ENCODE data around the gene RACK1. TPM values are rescaled to one million over a fixed set of nuclear protein-coding genes. Genes with fewer than 3 reads are reported as not detected.

RACK1 gene
- total and polyA plus RNA-seq, 2 of the 13 experiments (the other 11 are each of a cell fraction or from before 2014, with no cell fraction given), result 2,514 to 6,141 TPM

DNA sequence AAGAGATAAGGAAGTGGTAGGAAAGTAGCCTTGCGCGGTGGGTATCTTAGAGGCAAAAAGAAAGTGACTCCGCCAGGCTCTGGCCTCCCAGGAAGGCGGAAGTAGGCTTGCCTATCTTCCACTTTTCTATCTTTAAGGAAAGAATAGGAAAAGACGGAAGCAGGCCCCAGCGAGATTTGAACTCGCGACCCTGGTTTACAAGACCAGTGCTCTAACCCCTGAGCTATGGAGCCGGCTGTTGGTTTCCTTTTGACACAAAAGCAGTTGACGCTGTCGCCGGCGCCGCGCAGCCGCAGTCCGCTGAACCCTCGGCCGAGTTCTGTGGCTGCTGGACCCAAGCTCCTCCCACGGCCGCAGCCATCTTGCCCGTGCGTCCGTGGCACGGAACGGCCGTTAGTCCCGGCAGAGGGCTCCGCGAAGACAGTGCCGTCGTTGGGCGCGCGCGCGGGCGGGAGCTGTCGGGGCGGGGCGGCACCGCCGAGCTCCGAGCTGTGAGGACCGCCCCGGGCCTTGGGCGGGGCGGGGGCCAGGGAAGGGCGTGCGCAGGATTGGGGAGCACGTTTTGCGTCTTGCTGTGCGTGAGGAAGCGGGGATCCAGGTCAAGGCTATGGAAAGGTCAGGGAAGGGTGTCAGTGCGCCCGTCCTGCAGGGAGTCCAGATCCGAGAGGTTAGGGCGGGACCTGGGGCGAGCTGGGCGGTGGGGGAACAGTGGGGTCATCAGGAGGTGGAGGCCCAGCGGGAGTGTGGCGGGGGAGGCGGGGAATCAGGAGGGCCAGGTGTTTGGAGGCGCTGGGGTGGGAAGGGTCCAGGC, 52.0 kb downstream of the RACK1 start (continued):
- TF ChIP-seq PAX8 (CRISPR knock-in tag; IDR thresholded peaks at IDR 0.05; ENCODE audit: borderline replicate concordance) (no peak), ARNTL (CRISPR knock-in tag; IDR thresholded peaks at IDR 0.05) (peak; percentile 64; the same call in 1 of the 2 replicates), KAT8 (CRISPR knock-in tag; IDR thresholded peaks at IDR 0.05) (peak; percentile 62), YEATS4 (CRISPR knock-in tag; IDR thresholded peaks at IDR 0.05; ENCODE audit: borderline replicate concordance) (peak; percentile 81), ZNF746 (CRISPR knock-in tag; IDR thresholded peaks at IDR 0.05) (peak; percentile 18; the same call in 1 of the 2 replicates), ZNF143 (CRISPR knock-in tag; IDR thresholded peaks at IDR 0.05) (no peak; the same call in 1 of the 2 replicates), NR2F2 (IDR thresholded peaks at IDR 0.05; ENCODE audit: borderline replicate concordance, low read depth) (0 out of 2 replicates have a peak, but pooled peaks have one; percentile 40), ZNF160 (CRISPR knock-in tag; IDR thresholded peaks at IDR 0.05) (peak; percentile 76), ZNF646 (CRISPR knock-in tag; IDR thresholded peaks at IDR 0.05) (peak; percentile 61; the same call in 1 of the 2 replicates), ZFP41 (CRISPR knock-in tag; IDR thresholded peaks at IDR 0.05; ENCODE audit: borderline replicate concordance) (no peak), KLF15 (CRISPR knock-in tag; IDR thresholded peaks at IDR 0.05; ENCODE audit: borderline replicate concordance) (0 out of 2 replicates have a peak, but pooled peaks have one; percentile 26), ZNF549 (CRISPR knock-in tag; IDR thresholded peaks at IDR 0.05) (no peak), ZNF44 (CRISPR knock-in tag; IDR thresholded peaks at IDR 0.05) (no peak)
- TF ChIP-seq, protein P1, sequence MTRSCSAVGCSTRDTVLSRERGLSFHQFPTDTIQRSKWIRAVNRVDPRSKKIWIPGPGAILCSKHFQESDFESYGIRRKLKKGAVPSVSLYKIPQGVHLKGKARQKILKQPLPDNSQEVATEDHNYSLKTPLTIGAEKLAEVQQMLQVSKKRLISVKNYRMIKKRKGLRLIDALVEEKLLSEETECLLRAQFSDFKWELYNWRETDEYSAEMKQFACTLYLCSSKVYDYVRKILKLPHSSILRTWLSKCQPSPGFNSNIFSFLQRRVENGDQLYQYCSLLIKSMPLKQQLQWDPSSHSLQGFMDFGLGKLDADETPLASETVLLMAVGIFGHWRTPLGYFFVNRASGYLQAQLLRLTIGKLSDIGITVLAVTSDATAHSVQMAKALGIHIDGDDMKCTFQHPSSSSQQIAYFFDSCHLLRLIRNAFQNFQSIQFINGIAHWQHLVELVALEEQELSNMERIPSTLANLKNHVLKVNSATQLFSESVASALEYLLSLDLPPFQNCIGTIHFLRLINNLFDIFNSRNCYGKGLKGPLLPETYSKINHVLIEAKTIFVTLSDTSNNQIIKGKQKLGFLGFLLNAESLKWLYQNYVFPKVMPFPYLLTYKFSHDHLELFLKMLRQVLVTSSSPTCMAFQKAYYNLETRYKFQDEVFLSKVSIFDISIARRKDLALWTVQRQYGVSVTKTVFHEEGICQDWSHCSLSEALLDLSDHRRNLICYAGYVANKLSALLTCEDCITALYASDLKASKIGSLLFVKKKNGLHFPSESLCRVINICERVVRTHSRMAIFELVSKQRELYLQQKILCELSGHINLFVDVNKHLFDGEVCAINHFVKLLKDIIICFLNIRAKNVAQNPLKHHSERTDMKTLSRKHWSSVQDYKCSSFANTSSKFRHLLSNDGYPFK (CRISPR knock-in tag; IDR thresholded peaks at IDR 0.05; ENCODE audit: borderline replicate concordance), result peak; percentile 7; the same call in 1 of the 2 replicates
- TF ChIP-seq, protein P2, sequence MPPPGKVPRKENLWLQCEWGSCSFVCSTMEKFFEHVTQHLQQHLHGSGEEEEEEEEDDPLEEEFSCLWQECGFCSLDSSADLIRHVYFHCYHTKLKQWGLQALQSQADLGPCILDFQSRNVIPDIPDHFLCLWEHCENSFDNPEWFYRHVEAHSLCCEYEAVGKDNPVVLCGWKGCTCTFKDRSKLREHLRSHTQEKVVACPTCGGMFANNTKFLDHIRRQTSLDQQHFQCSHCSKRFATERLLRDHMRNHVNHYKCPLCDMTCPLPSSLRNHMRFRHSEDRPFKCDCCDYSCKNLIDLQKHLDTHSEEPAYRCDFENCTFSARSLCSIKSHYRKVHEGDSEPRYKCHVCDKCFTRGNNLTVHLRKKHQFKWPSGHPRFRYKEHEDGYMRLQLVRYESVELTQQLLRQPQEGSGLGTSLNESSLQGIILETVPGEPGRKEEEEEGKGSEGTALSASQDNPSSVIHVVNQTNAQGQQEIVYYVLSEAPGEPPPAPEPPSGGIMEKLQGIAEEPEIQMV (CRISPR knock-in tag; IDR thresholded peaks at IDR 0.05; ENCODE audit: low read depth), result peak; percentile 86; the same call in 1 of the 2 replicates
- TF ChIP-seq, protein P3, sequence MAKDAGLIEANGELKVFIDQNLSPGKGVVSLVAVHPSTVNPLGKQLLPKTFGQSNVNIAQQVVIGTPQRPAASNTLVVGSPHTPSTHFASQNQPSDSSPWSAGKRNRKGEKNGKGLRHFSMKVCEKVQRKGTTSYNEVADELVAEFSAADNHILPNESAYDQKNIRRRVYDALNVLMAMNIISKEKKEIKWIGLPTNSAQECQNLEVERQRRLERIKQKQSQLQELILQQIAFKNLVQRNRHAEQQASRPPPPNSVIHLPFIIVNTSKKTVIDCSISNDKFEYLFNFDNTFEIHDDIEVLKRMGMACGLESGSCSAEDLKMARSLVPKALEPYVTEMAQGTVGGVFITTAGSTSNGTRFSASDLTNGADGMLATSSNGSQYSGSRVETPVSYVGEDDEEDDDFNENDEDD (CRISPR knock-in tag; IDR thresholded peaks at IDR 0.05; ENCODE audit: borderline replicate concordance), result peak; percentile 82; the same call in 1 of the 2 replicates

Measured in HepG2 (cell line).